Activated naive CD4-positive, alpha-beta T cell treated with anti-CD3 and anti-CD28 coated beads, Interleukin-2, amount 50 U/mL, for 24 hours (primary cell): ENCODE results near the gene ZDHHC22.

Experiments
- H3K27ac Mint-ChIP-seq: one replicate; pipeline ENCODE4 v1.8.0; 2021; ENCODE audit warnings: mild to moderate bottlenecking, mixed read lengths
- H3K27me3 Mint-ChIP-seq: one replicate; pipeline ENCODE4 v1.8.0; 2021; ENCODE audit warnings: mixed read lengths
- H3K36me3 Mint-ChIP-seq: one replicate; pipeline ENCODE4 v1.8.0; 2021; ENCODE audit warnings: mixed read lengths
- H3K4me1 Mint-ChIP-seq: one replicate; pipeline ENCODE4 v1.8.0; 2021; ENCODE audit warnings: mixed read lengths
- H3K4me3 Mint-ChIP-seq: one replicate; pipeline ENCODE4 v1.8.0; 2021; ENCODE audit warnings: mild to moderate bottlenecking, mixed read lengths
- H3K9me3 Mint-ChIP-seq: one replicate; pipeline ENCODE4 v1.8.0; 2021; ENCODE audit warnings: mixed read lengths

Gene ZDHHC22

DNA sequence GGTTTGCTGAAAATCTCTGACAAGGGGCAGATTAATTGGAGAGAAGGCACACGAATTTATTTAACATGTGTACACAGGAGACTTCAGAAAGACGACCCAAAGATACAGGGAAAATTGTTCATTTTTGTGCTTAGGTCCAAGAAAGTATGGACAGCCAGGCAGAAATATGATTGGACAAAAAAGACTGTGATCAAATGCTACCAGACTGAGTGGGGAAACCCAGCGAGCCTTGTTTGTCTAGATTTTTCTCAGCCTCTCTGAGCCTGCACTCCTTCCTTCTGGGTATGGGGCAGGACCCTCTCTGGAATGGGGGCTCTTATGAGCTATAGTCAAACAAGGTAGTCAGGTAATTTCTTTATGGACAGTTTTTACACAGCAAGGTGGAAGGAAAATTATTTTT lies 54.0 kb downstream of the ZDHHC22 start:
- Mint-ChIP-seq H3K4me3 (no peak overlapping the region), H3K36me3 (peaks cover 5% of the 10 kb centered on the region), H3K27ac (no peak overlapping the region), H3K4me1 (peaks cover 6% of the 10 kb centered on the region), H3K27me3 (no peaks in the 10 kb centered on the region), H3K9me3 (peaks cover 5% of the 10 kb centered on the region)

DNA sequence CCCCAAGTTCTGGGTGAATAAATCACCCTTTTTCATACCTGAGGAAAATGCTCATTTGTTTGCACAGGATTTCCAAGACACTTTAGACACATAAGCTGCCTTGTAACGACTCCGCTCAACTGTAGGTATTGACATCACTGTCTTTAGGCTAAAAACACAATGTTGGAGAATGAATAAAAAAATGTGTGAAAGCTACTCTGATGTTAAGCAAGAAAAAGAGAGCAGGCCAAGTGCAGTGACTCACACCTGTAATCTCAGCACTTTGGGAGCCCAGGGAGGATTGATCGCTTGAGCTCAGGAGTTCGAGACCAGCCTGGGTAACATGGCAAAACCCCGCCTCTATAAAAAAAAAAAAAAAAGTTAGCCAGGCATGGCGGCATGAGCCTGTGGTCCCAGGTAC lies 54.6 kb downstream of the ZDHHC22 start:
- H3K27me3 Mint-ChIP-seq, result no peaks in the 10 kb centered on the region
- H3K27ac Mint-ChIP-seq, result no peak overlapping the region
- H3K36me3 Mint-ChIP-seq, result peaks cover 5% of the 10 kb centered on the region
- H3K9me3 Mint-ChIP-seq, result peaks cover 5% of the 10 kb centered on the region
- no peak overlapping the region for H3K4me3 Mint-ChIP-seq
- peaks cover 6% of the 10 kb centered on the region for H3K4me1 Mint-ChIP-seq

DNA sequence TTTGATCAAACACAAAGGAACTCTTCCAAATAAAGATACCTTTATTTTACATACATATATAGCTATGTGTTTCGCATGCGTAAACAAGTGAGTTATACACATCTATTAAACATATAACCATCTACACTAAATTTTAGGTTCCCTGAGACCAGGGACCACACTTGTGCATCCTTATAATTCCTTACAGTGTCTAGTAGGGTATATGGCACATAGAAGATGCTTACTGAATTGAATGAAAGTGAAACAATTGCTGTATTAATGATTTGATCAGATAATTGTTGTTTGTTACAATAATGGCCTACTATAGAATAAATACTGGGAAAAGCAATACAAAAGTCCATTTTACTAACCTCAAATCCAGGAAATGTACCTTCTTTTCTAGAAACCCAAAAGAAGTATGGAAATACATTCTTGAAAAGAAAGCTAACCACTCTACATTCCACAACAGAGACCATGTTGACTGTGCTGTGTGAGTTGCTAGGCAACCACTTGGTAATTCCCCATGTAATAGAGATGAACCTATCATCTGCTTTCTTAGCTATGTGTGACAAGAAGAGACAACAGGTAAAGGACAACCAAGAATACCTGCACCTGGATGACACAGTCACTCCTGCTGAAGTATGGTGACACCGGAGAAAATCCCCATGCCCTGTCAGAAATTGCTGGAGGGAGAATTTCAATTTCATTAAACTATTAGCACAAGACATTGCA lies 55.4 kb downstream of the ZDHHC22 start:
- H3K36me3 Mint-ChIP-seq, result peaks cover 2% of the 10 kb centered on the region

DNA sequence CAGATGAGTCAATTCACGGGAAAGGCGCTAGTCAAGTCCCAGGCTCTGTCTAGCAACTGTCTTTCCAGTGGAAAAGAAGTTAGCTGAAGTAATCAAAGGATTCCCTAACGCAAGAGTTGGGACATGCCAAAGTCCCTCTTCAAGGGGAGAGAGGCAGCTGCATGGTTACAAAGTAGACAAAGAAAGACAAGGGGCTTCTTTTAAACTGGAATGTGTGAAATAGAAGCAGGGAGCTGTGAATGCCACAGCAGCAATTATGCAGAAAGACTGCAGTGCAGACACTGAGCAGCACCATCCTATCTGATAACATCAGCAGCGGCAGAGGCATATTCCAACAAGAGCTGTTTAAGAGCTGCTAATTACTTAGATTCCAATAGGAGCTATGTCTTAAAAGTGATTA lies 56.1 kb downstream of the ZDHHC22 start:
- Mint-ChIP-seq H3K4me1 (peaks cover 6% of the 10 kb centered on the region), H3K36me3 (peaks cover 4% of the 10 kb centered on the region), H3K9me3 (no peaks in the 10 kb centered on the region), H3K4me3 (no peak overlapping the region), H3K27ac (no peak overlapping the region), H3K27me3 (no peaks in the 10 kb centered on the region)

More for the DNA sequence above, 55.4 kb downstream of the ZDHHC22 start:
- Mint-ChIP-seq H3K4me3 (no peak overlapping the region), H3K27ac (no peak overlapping the region), H3K4me1 (peaks cover 6% of the 10 kb centered on the region), H3K9me3 (no peaks in the 10 kb centered on the region), H3K27me3 (no peaks in the 10 kb centered on the region)

DNA sequence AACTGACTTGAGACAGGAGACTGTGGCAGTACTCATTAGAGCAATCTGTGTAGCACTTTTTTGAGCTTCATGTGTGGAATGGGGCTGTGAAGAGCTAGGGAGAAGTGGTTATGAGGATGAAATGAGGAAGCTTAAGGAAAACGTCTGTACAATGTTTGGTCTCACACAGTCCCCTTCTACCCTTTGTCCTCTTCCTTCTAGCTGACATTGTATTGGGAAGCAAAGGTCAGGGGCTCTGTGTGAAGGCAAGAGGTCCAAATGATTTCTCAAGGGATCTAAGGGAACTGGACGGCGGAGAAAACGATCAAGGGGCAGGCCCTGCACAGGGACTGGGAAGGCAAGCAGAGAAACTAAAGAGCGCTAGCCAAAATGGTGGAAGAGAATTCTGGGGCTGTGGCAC lies 56.6 kb downstream of the ZDHHC22 start:
- H3K4me3 Mint-ChIP-seq, result no peak overlapping the region
- peaks cover 6% of the 10 kb centered on the region for H3K4me1 Mint-ChIP-seq
- H3K27ac Mint-ChIP-seq, result no peak overlapping the region
- no peaks in the 10 kb centered on the region for H3K27me3 Mint-ChIP-seq
- peaks cover 6% of the 10 kb centered on the region for H3K36me3 Mint-ChIP-seq
- H3K9me3 Mint-ChIP-seq, result peaks cover 4% of the 10 kb centered on the region

DNA sequence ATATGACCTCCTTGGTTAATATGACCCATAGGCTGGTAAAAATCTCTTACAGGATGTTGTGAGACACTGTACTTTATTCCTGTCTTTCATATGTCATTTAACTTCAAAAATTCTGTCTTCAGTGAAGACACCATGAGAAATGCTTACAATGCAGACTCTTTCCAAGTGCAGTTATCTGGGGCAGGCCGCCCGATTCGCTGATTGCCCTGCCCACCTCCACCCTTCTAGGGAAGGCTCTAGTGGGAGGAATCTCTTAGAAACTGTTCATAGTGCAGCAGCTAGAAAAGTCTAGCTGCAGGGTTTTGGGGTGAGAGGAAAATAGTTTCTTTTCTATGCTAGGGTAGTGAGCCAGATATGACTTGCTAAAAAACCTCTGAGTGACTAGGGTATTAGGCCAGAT lies 58.5 kb downstream of the ZDHHC22 start:
- Mint-ChIP-seq H3K4me3 (no peak overlapping the region), H3K27ac (no peak overlapping the region), H3K27me3 (no peaks in the 10 kb centered on the region), H3K36me3 (peaks cover 4% of the 10 kb centered on the region), H3K9me3 (peaks cover 5% of the 10 kb centered on the region), H3K4me1 (peaks cover 6% of the 10 kb centered on the region)

DNA sequence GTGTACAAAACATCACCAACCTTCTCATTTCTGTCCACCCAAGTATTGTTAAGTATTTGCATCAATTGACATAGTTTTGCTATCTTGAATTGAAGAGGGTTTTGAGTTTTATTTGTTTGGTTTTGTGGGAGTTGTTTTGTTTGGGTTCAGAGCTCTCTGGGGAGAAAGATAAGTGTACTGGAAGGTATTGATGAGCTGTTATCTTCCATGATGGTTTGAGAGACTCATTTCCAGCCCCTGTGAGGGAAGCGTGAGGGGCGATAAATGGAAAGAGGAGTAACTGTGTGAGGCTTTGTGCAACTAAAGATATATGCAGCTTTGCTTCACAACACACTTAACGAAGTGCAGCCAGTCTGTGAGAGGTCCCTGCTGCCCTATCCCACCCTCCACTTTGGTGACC lies 59.2 kb downstream of the ZDHHC22 start:
- Mint-ChIP-seq H3K27me3 (no peaks in the 10 kb centered on the region), H3K4me3 (no peak overlapping the region), H3K27ac (no peak overlapping the region), H3K36me3 (peaks cover 4% of the 10 kb centered on the region), H3K9me3 (peaks cover 5% of the 10 kb centered on the region), H3K4me1 (peaks cover 6% of the 10 kb centered on the region)
